Osteocyte (in vitro differentiated cells): ENCODE measurements around the gene RAC2. TPM values are rescaled to one million over a fixed set of nuclear protein-coding genes. Genes with fewer than 3 reads are reported as not detected.

Experiments used
- DNase-seq: peaks from one replicate; pipeline ENCODE4 v3.0.0; 2021; ENCODE audit warnings: mixed read lengths; ENCODE audit not compliant: unreplicated experiment; ENCODE audit errors: extremely low spot score
- H3K27ac Mint-ChIP-seq: one replicate; pipeline ENCODE4 v1.8.0; 2021; ENCODE audit warnings: mild to moderate bottlenecking, mixed read lengths; ENCODE audit not compliant: unreplicated experiment
- H3K27me3 Mint-ChIP-seq: one replicate; pipeline ENCODE4 v1.8.0; 2021; ENCODE audit warnings: mixed read lengths; ENCODE audit not compliant: unreplicated experiment
- H3K36me3 Mint-ChIP-seq: one replicate; pipeline ENCODE4 v1.8.0; 2021; ENCODE audit warnings: mixed read lengths; ENCODE audit not compliant: unreplicated experiment
- H3K4me1 Mint-ChIP-seq: one replicate; pipeline ENCODE4 v1.8.0; 2021; ENCODE audit warnings: mixed read lengths; ENCODE audit not compliant: unreplicated experiment
- H3K4me3 Mint-ChIP-seq: one replicate; pipeline ENCODE4 v1.8.0; 2021; ENCODE audit warnings: mild to moderate bottlenecking, moderate library complexity, mixed read lengths; ENCODE audit not compliant: unreplicated experiment
- H3K9me3 Mint-ChIP-seq: one replicate; pipeline ENCODE4 v1.8.0; 2021; ENCODE audit warnings: mixed read lengths; ENCODE audit not compliant: unreplicated experiment
- CTCF ChIP-seq: fragments of 200-600 bp; sonication (generic); IDR thresholded peaks from 2 replicates; pipeline ENCODE4 v1.5.0; 2021; ENCODE audit warnings: antibody characterized with exemption, mild to moderate bottlenecking, moderate library complexity
- total RNA-seq: library from RNA; stranded (reverse); gene quantifications from 2 replicates; pipeline ENCODE4 v1.2.1, GENCODE V29; 2021

The RAC2 gene
- total RNA-seq, 1 donor from 2014 or later = not detected

- no peaks in the 10 kb centered on the region for H3K36me3 Mint-ChIP-seq
- H3K27me3 Mint-ChIP-seq = peaks cover 10% of the 10 kb centered on the region
- peaks cover 8% of the 10 kb centered on the region for H3K4me1 Mint-ChIP-seq
- H3K9me3 Mint-ChIP-seq = no peaks in the 10 kb centered on the region
- no peak overlapping the region for H3K4me3 Mint-ChIP-seq
- TF ChIP-seq CTCF = no peak
- DNase-seq = no peak
- no peak overlapping the region for H3K27ac Mint-ChIP-seq
Measured at GRCh38 chr22:37239336-37240239, 4.5 kb downstream of the RAC2 start.

GRCh38 chr22:37237371-37238268 lies 6.4 kb downstream of the RAC2 start:
- DNase-seq = no peak
- H3K9me3 Mint-ChIP-seq = no peaks in the 10 kb centered on the region
- H3K4me3 Mint-ChIP-seq = no peak overlapping the region
- no peak overlapping the region for H3K27ac Mint-ChIP-seq
- peaks cover 10% of the 10 kb centered on the region for H3K27me3 Mint-ChIP-seq
- H3K4me1 Mint-ChIP-seq = peaks cover 7% of the 10 kb centered on the region
- no peak for TF ChIP-seq CTCF
- H3K36me3 Mint-ChIP-seq = no peaks in the 10 kb centered on the region

- TF ChIP-seq CTCF = no peak
- Mint-ChIP-seq H3K9me3 (no peaks in the 10 kb centered on the region), H3K27me3 (peaks cover 10% of the 10 kb centered on the region), H3K36me3 (no peaks in the 10 kb centered on the region), H3K27ac (no peak overlapping the region), H3K4me1 (peaks cover 4% of the 10 kb centered on the region), H3K4me3 (no peak overlapping the region)
- DNase-seq = no peak
Measured at GRCh38 chr22:37235897-37236607, 8.0 kb downstream of the RAC2 start.

- TF ChIP-seq CTCF = no peak
Measured at GRCh38 chr22:37234736-37235711, 9.0 kb downstream of the RAC2 start.

More at GRCh38 chr22:37234736-37235711, 9.0 kb downstream of the RAC2 start:
- no peak overlapping the region for H3K4me3 Mint-ChIP-seq
- no peaks in the 10 kb centered on the region for H3K9me3 Mint-ChIP-seq
- peaks cover 4% of the 10 kb centered on the region for H3K4me1 Mint-ChIP-seq
- H3K27me3 Mint-ChIP-seq = peaks cover 10% of the 10 kb centered on the region
- DNase-seq = no peak
- no peak overlapping the region for H3K27ac Mint-ChIP-seq
- no peaks in the 10 kb centered on the region for H3K36me3 Mint-ChIP-seq
